Measurements from ENCODE around the gene ATG12. TPM values are rescaled to one million over a fixed set of nuclear protein-coding genes. Genes with fewer than 3 reads are reported as not detected.
A peak's percentile ranks its signal among the peaks of the same experiment; 100 is the strongest.

The ATG12 gene
- total and polyA plus RNA-seq, 2 of the 13 experiments (the other 11 are each of a cell fraction or from before 2014, with no cell fraction given) = 46.4 to 58.1 TPM

- TF ChIP-seq ZBTB43 (CRISPR knock-in tag; conservative IDR thresholded peaks at IDR 0.05) (peak; percentile 89), PRDM4 (CRISPR knock-in tag; IDR thresholded peaks at IDR 0.05; ENCODE audit: borderline replicate concordance) (0 out of 2 replicates have a peak, but pooled peaks have one; percentile 44), ZMAT3 (CRISPR knock-in tag; conservative IDR thresholded peaks at IDR 0.05) (peak; percentile 95), ZNF614 (CRISPR knock-in tag; IDR thresholded peaks at IDR 0.05; ENCODE audit: borderline replicate concordance) (peak; percentile 88), BCL3 (CRISPR knock-in tag; IDR thresholded peaks at IDR 0.05) (peak; percentile 38; the same call in 1 of the 2 replicates), ZNF772 (CRISPR knock-in tag; IDR thresholded peaks at IDR 0.05) (peak; percentile 79), PHF20 (CRISPR knock-in tag; IDR thresholded peaks at IDR 0.05) (peak; percentile 80), ZNF333 (CRISPR knock-in tag; IDR thresholded peaks at IDR 0.05; ENCODE audit: borderline replicate concordance) (no peak), ZGPAT (CRISPR knock-in tag; IDR thresholded peaks at IDR 0.05) (peak; percentile 94), ZNF256 (CRISPR knock-in tag; conservative IDR thresholded peaks at IDR 0.05) (peak; percentile 62; the same call in 1 of the 2 replicates), POLR2A (IDR thresholded peaks at IDR 0.05; ENCODE audit: insufficient read depth in 1 of 2, low read depth in 2 of 2, low read length in 2 of 2) (peak; percentile 86 to 93), ZNF362 (CRISPR knock-in tag; IDR thresholded peaks at IDR 0.05; ENCODE audit: borderline replicate concordance) (no peak), ZNF574 (CRISPR knock-in tag; IDR thresholded peaks at IDR 0.05) (peak; percentile 80), CHD4 (IDR thresholded peaks at IDR 0.05; ENCODE audit: borderline replicate concordance, low read length) (no peak), MZF1 (CRISPR knock-in tag; IDR thresholded peaks at IDR 0.05; ENCODE audit: borderline replicate concordance) (0 out of 2 replicates have a peak, but pooled peaks have one; percentile 46), ZBTB34 (CRISPR knock-in tag; IDR thresholded peaks at IDR 0.05) (0 out of 2 replicates have a peak, but pooled peaks have one; percentile 49)
Observed at GRCh38 chr5:115841382-115842088, at the start of gene ATG12, which contains the start of gene AP3S1 (continued).

Measured in HepG2 (cell line).